HEK293T (cell line): ENCODE results near the gene SVIL.

Experiments used
- ARNT ChIP-seq: fragments of 450-650 bp; IDR thresholded peaks from 2 replicates; pipeline ENCODE4 v1.6.1; 2017; ENCODE audit warnings: mild to moderate bottlenecking
- FOXA1 ChIP-seq: fragments of 450-650 bp; IDR thresholded peaks from 2 replicates; pipeline ENCODE4 v1.6.1; 2016; ENCODE audit warnings: mild to moderate bottlenecking
- FOXK2 ChIP-seq: fragments of 450-650 bp; IDR thresholded peaks from 2 replicates; pipeline ENCODE4 v1.6.1; 2016; ENCODE audit warnings: mild to moderate bottlenecking
- L3MBTL2 ChIP-seq: fragments of 450-650 bp; conservative IDR thresholded peaks from 2 replicates; pipeline ENCODE4 v1.6.1; 2016; ENCODE audit warnings: mild to moderate bottlenecking
- SP1 ChIP-seq: fragments of 450-650 bp; IDR thresholded peaks from 2 replicates; pipeline ENCODE4 v1.6.1; 2017
- SUZ12 ChIP-seq: fragments of 450-650 bp; IDR thresholded peaks from 2 replicates; pipeline ENCODE4 v1.6.1; 2016; ENCODE audit warnings: mild to moderate bottlenecking
- TARDBP ChIP-seq: fragments of 450-650 bp; IDR thresholded peaks from 2 replicates; pipeline ENCODE4 v1.6.1; 2016
- ZNF384 ChIP-seq: fragments of 450-650 bp; IDR thresholded peaks from 2 replicates; pipeline ENCODE4 v1.6.1; 2016

GRCh38 chr10:29411666-29412315, 223.0 kb downstream of the SVIL start:
- TF ChIP-seq TARDBP (no peak), ARNT (no peak), ZNF384 (no peak), SUZ12 (no peak), FOXA1 (no peak), SP1 (no peak), FOXK2 (no peak), L3MBTL2 (no peak)
